HEK293 (cell line): ENCODE measurements around the gene ZNF662.

Experiments used
- CTCF ChIA-PET: fragments of 350-600 bp; formaldehyde crosslinking; extraction: SDS; loops from one replicate; lab custom pipeline; 2021; ENCODE audit warnings: antibody characterized with exemption; lab: Yijun Ruan, JAX
- POLR2A ChIA-PET: fragments of 300-600 bp; formaldehyde crosslinking; extraction: SDS; loops from one replicate; lab custom pipeline; 2020; ENCODE audit warnings: antibody characterized with exemption, inconsistent platforms; lab: Yijun Ruan, JAX
- H3K27ac ChIP-seq: fragments of 200-500 bp; sonication (Bioruptor generic); 2 replicates; pipeline ENCODE4 v1.5.1; 2014; ENCODE audit warnings: low read depth, low read length, control low read depth, inconsistent platforms; ENCODE audit errors: extremely low read depth
- H3K36me3 ChIP-seq, 2 experiments: fragments of 200-500 bp in 1 of 2; sonication (Bioruptor generic) in 1 of 2; 1 replicate in 1 of 2; 2 replicates in 1 of 2; pipeline ENCODE4 v1.5.1; 2014 to 2017; ENCODE audit warnings: inconsistent platforms in 2 of 2, low read length in 2 of 2; ENCODE audit not compliant: control insufficient read depth in 2 of 2, insufficient read depth in 1 of 2
- H3K4me1 ChIP-seq: fragments of 200-500 bp; sonication (Bioruptor generic); 2 replicates; pipeline ENCODE4 v1.5.1; 2014; ENCODE audit warnings: mild to moderate bottlenecking, low read length, inconsistent platforms; ENCODE audit not compliant: control insufficient read depth, insufficient read depth
- H3K4me3 ChIP-seq: 2 replicates; pipeline ENCODE4 v1.5.1; 2011; ENCODE audit warnings: low read depth, mild to moderate bottlenecking, control low read depth, low read length, moderate library complexity
- H3K9me3 ChIP-seq: fragments of 200-500 bp; sonication (Bioruptor generic); 2 replicates; pipeline ENCODE4 v1.5.1; 2014; ENCODE audit warnings: low read depth, low read length, inconsistent platforms; ENCODE audit not compliant: control insufficient read depth, insufficient read depth
- BCL6B ChIP-seq: fragments of 450-650 bp; formaldehyde crosslinking; IDR thresholded peaks from 2 replicates; pipeline ENCODE4 v1.5.1; 2017; ENCODE audit warnings: missing biosample characterization, missing genetic modification characterization
- GLI2 ChIP-seq: fragments of 450-650 bp; formaldehyde crosslinking; IDR thresholded peaks from 2 replicates; pipeline ENCODE4; 2017; ENCODE audit warnings: missing biosample characterization, missing genetic modification characterization, low read depth, borderline replicate concordance
- HOXA7 ChIP-seq: sonication (generic); formaldehyde crosslinking; IDR thresholded peaks from 2 replicates; pipeline ENCODE4 v1.8.1; 2022; ENCODE audit warnings: missing genetic modification reagents, borderline replicate concordance
- HOXD13 ChIP-seq: sonication (generic); formaldehyde crosslinking; IDR thresholded peaks from 2 replicates; pipeline ENCODE4 v1.8.0; 2022; ENCODE audit warnings: missing genetic modification reagents, borderline replicate concordance
- PBX3 ChIP-seq: sonication (generic); formaldehyde crosslinking; IDR thresholded peaks from 2 replicates; pipeline ENCODE4 v1.8.1; 2022; ENCODE audit warnings: mild to moderate bottlenecking, moderate library complexity, missing genetic modification reagents
- REST ChIP-seq: fragments of 450-650 bp; formaldehyde crosslinking; IDR thresholded peaks from 2 replicates; pipeline ENCODE4 v1.5.1; 2016; ENCODE audit warnings: missing biosample characterization, missing genetic modification characterization
- ZBTB21 ChIP-seq: fragments of 450-650 bp; formaldehyde crosslinking; IDR thresholded peaks from 2 replicates; pipeline ENCODE4 v1.5.1; 2017; ENCODE audit warnings: missing biosample characterization, missing genetic modification characterization
- ZEB2 ChIP-seq: fragments of 450-650 bp; formaldehyde crosslinking; IDR thresholded peaks from 2 replicates; pipeline ENCODE4 v1.5.1; 2016; ENCODE audit warnings: missing biosample characterization, missing genetic modification characterization
- ZNF18 ChIP-seq: fragments of 450-650 bp; formaldehyde crosslinking; IDR thresholded peaks from 2 replicates; pipeline ENCODE4 v1.5.1; 2016; ENCODE audit warnings: missing biosample characterization, missing genetic modification characterization
- ZNF274 ChIP-seq, 2 experiments: fragments of 200-500 bp in 1 of 2; fragments of 450-650 bp in 1 of 2; sonication (Bioruptor generic) in 1 of 2; formaldehyde crosslinking in 1 of 2; IDR thresholded peaks; 2 replicates each; pipeline versions ENCODE4 v1.5.1 to v1.6.1; 2014 to 2016; ENCODE audit warnings: borderline replicate concordance in 1 of 2, inconsistent platforms in 1 of 2, low read length in 1 of 2, missing biosample characterization in 1 of 2, missing genetic modification characterization in 1 of 2
- ZNF302 ChIP-seq: fragments of 450-650 bp; formaldehyde crosslinking; IDR thresholded peaks from 2 replicates; pipeline ENCODE4 v1.5.1; 2016; ENCODE audit warnings: missing biosample characterization, missing genetic modification characterization, low read depth
- ZNF335 ChIP-seq: fragments of 450-650 bp; formaldehyde crosslinking; conservative IDR thresholded peaks from 2 replicates; pipeline ENCODE4 v1.5.1; 2016; ENCODE audit warnings: missing biosample characterization, missing genetic modification characterization
- ZNF391 ChIP-seq: fragments of 450-650 bp; formaldehyde crosslinking; IDR thresholded peaks from 2 replicates; pipeline ENCODE4 v1.5.1; 2016; ENCODE audit warnings: low read depth, missing biosample characterization, missing genetic modification characterization, borderline replicate concordance
- ZNF394 ChIP-seq: fragments of 450-650 bp; formaldehyde crosslinking; IDR thresholded peaks from 2 replicates; pipeline ENCODE4 v1.5.1; 2016; ENCODE audit warnings: missing biosample characterization, missing genetic modification characterization, mild to moderate bottlenecking, moderate library complexity, borderline replicate concordance
- ZNF449 ChIP-seq: fragments of 450-650 bp; formaldehyde crosslinking; IDR thresholded peaks from 2 replicates; pipeline ENCODE4 v1.5.1; 2017; ENCODE audit warnings: missing biosample characterization, mild to moderate bottlenecking, missing genetic modification characterization, moderate library complexity
- ZNF558 ChIP-seq: fragments of 450-650 bp; formaldehyde crosslinking; IDR thresholded peaks from 2 replicates; pipeline ENCODE4 v1.5.1; 2016; ENCODE audit warnings: missing biosample characterization, missing genetic modification characterization
- ZNF585B ChIP-seq: fragments of 450-650 bp; formaldehyde crosslinking; IDR thresholded peaks from 2 replicates; pipeline ENCODE4 v1.5.1; 2016; ENCODE audit warnings: missing biosample characterization, missing genetic modification characterization
- ZNF596 ChIP-seq: fragments of 450-650 bp; IDR thresholded peaks from 2 replicates; pipeline ENCODE4 v1.5.0; 2018; ENCODE audit warnings: missing biosample characterization, mild to moderate bottlenecking, missing genetic modification characterization, moderate library complexity
- ZNF624 ChIP-seq: fragments of 450-650 bp; formaldehyde crosslinking; IDR thresholded peaks from 2 replicates; pipeline ENCODE4 v1.5.1; 2017; ENCODE audit warnings: missing biosample characterization, missing genetic modification characterization

Gene ZNF662

GRCh38 chr3:42964266-42964665 is 58.3 kb downstream of the ZNF662 start:
- H3K36me3 ChIP-seq, result no peaks in the 10 kb centered on the region
- H3K4me3 ChIP-seq, result no peak overlapping the region
- H3K9me3 ChIP-seq, result no peaks in the 10 kb centered on the region
- ChIA-PET POLR2A (no interaction called here), CTCF (interaction anchor here (0.7 kb wide), 1 partner anchor 201 kb away, joined by 3 read pairs; no protein-coding TSS in a partner anchor)
- no peaks in the 10 kb centered on the region for H3K4me1 ChIP-seq
- H3K27ac ChIP-seq, result no peak overlapping the region
- TF ChIP-seq REST (tag by site-specific recombination) (no peak), HOXD13 (no peak), ZNF596 (tag by site-specific recombination) (no peak), ZNF585B (no peak), ZNF624 (tag by site-specific recombination) (no peak), ZNF335 (tag by site-specific recombination) (no peak), ZNF394 (tag by site-specific recombination) (no peak), ZNF274 (IDR thresholded peaks at IDR 0.05; ENCODE audit: low read length) (no peak), ZNF274 (tag by site-specific recombination; IDR thresholded peaks at IDR 0.05; ENCODE audit: borderline replicate concordance) (no peak), HOXA7 (CRISPR knock-in tag) (no peak), ZNF449 (tag by site-specific recombination) (no peak), ZNF558 (no peak), GLI2 (tag by site-specific recombination) (no peak), PBX3 (CRISPR knock-in tag) (no peak), ZNF391 (tag by site-specific recombination) (no peak), ZEB2 (tag by site-specific recombination) (no peak), ZNF302 (tag by site-specific recombination) (no peak), BCL6B (tag by site-specific recombination) (no peak), ZNF18 (tag by site-specific recombination) (no peak), ZBTB21 (tag by site-specific recombination) (no peak)
